GM23248 (cell line): ENCODE data around the gene BMPR1B.

Experiments
- EZH2 ChIP-seq: fragments of 200-600 bp; sonication (generic); IDR thresholded peaks from 2 replicates; pipeline ENCODE4 v1.6.1; 2018; ENCODE audit warnings: antibody characterized with exemption, mild to moderate bottlenecking; ENCODE audit not compliant: insufficient read depth, poor library complexity, severe bottlenecking
- EZH2phosphoT487 ChIP-seq: fragments of 200-600 bp; sonication (generic); IDR thresholded peaks from 2 replicates; pipeline ENCODE4 v1.6.1; 2018; ENCODE audit warnings: antibody characterized with exemption, moderate library complexity, mild to moderate bottlenecking, low read depth; ENCODE audit not compliant: insufficient read depth

GRCh38 chr4:94939791-94940519 lies 182.2 kb downstream of the BMPR1B start:
- TF ChIP-seq EZH2: no peak
- TF ChIP-seq EZH2phosphoT487: no peak
